T-cell (primary cell): ENCODE data around the gene FERMT1. TPM values are rescaled to one million over a fixed set of nuclear protein-coding genes. Genes with fewer than 3 reads are reported as not detected.

Source experiments
- ATAC-seq, 4 experiments: fragments of 200-7000 bp in 3 of 4; fragments of 150-1000 bp in 1 of 4; cut with Tn5 transposase; replicated peaks in 1 of 4; 1 replicate in 3 of 4; 2 replicates in 1 of 4; pipeline ENCODE4 v1.10.0; 2021; ENCODE audit warnings: moderate library complexity in 3 of 4, mild to moderate bottlenecking in 2 of 4, moderate number of reproducible peaks in 1 of 4
- CTCF ChIA-PET, 2 donors: fragments of 300-600 bp; sonication (Branson Sonifier 250); formaldehyde crosslinking; loops; one replicate each; lab custom pipeline; 2022; ENCODE audit warnings: antibody characterized with exemption in 2 of 2; lab: Charles Lee
- POLR2A ChIA-PET, 2 donors: fragments of 300-600 bp; sonication (Branson Sonifier 250); formaldehyde crosslinking; loops; one replicate each; lab custom pipeline; 2022; ENCODE audit warnings: antibody characterized with exemption in 2 of 2; lab: Charles Lee
- DNase-seq, 35 experiments: peaks; one replicate each; pipeline versions ENCODE4 v3.0.0 to v3.0.0-alpha.2; 2013 to 2023
- H3K27ac ChIP-seq: one replicate; pipeline ENCODE4 v1.5.1; 2013; ENCODE audit warnings: low read length
- H3K27me3 ChIP-seq, 2 experiments: replicated peaks in 1 of 2; 1 replicate in 1 of 2; 2 replicates in 1 of 2; pipeline versions ENCODE4 v1.6.1 to v1.7.0; 2013; ENCODE audit warnings: low read length in 1 of 2, mixed read lengths in 1 of 2; ENCODE audit not compliant: control insufficient read depth in 2 of 2, insufficient read depth in 2 of 2; ENCODE audit errors: extremely low read depth in 1 of 2
- H3K36me3 ChIP-seq, 2 donors: 1 replicate in 1 of 2; 2 replicates in 1 of 2; pipeline versions ENCODE4 v1.6.1 to v1.7.0; 2013; ENCODE audit warnings: low read length in 1 of 2; ENCODE audit not compliant: control insufficient read depth in 2 of 2, insufficient read depth in 1 of 2; ENCODE audit errors: extremely low read depth in 1 of 2
- H3K4me1 ChIP-seq, 2 experiments: 1 replicate in 1 of 2; 2 replicates in 1 of 2; pipeline versions ENCODE4 v1.6.1 to v1.7.0; 2013; ENCODE audit warnings: low read length in 2 of 2, mixed read lengths in 1 of 2; ENCODE audit not compliant: insufficient read depth in 2 of 2, control insufficient read depth in 1 of 2; ENCODE audit errors: extremely low read depth in 1 of 2
- H3K4me3 ChIP-seq, 2 donors: 1 replicate in 1 of 2; 2 replicates in 1 of 2; pipeline versions ENCODE4 v1.5.1 to v1.7.0; 2013; ENCODE audit warnings: mild to moderate bottlenecking in 2 of 2, low read length in 1 of 2, moderate library complexity in 1 of 2; ENCODE audit not compliant: control insufficient read depth in 1 of 2; ENCODE audit errors: extremely low read depth in 1 of 2
- H3K9me3 ChIP-seq: 2 replicates; pipeline ENCODE4 v1.7.0; 2013
- H3K27ac Mint-ChIP-seq, 2 donors: one replicate each; pipeline ENCODE4 v1.8.0; 2020 to 2021; ENCODE audit warnings: mild to moderate bottlenecking in 2 of 2, mixed read lengths in 2 of 2
- H3K27me3 Mint-ChIP-seq, 2 donors: one replicate each; pipeline ENCODE4 v1.8.0; 2021 to 2022; ENCODE audit warnings: mixed read lengths in 2 of 2
- H3K36me3 Mint-ChIP-seq: one replicate; pipeline ENCODE4 v1.8.0; 2021; ENCODE audit warnings: mixed read lengths
- H3K4me1 Mint-ChIP-seq, 3 donors: one replicate each; pipeline ENCODE4 v1.8.0; 2020 to 2022; ENCODE audit warnings: mixed read lengths in 3 of 3, mild to moderate bottlenecking in 1 of 3
- H3K4me3 Mint-ChIP-seq, 3 donors: one replicate each; pipeline ENCODE4 v1.8.0; 2020 to 2022; ENCODE audit warnings: mild to moderate bottlenecking in 3 of 3, mixed read lengths in 3 of 3, moderate library complexity in 3 of 3
- H3K9me3 Mint-ChIP-seq, 3 donors: one replicate each; pipeline ENCODE4 v1.8.0; 2020 to 2022; ENCODE audit warnings: mixed read lengths in 3 of 3
- WGBS: methylation state at CpG from one replicate; pipeline ENCODE4 v1.1.5; 2013; ENCODE audit warnings: missing lambda C conversion rate; ENCODE audit not compliant: insufficient coverage; 5-methylcytosine and 5-hydroxymethylcytosine counted together
- total RNA-seq, 35 experiments: library from RNA in 6 of 35; stranded (reverse) in 6 of 35; fragments of 120-200 nt in 1 of 35; gene quantifications; one replicate each; pipeline versions ENCODE4 v1.2.1 to v1.2.4 and lab custom pipeline; 2013 to 2026

FERMT1 gene
- total RNA-seq, 5 donors from 2014 or later (not counting 1 experiment from before 2014, with no cell fraction given), result 0.20 to 0.22 TPM; not detected in 3

GRCh38 chr20:6160736-6161135 is 37.9 kb upstream of the FERMT1 start:
- Histone ChIP-seq H3K27me3 (peaks cover 0 to 9% of the 10 kb centered on the region in 2 experiments), H3K4me1 (no peaks in the 10 kb centered on the region), H3K9me3 (no peaks in the 10 kb centered on the region), H3K27ac (no peak overlapping the region), H3K36me3 (no peaks in the 10 kb centered on the region), H3K4me3 (no peak overlapping the region)
- ChIA-PET CTCF (no interaction called here), POLR2A (no interaction called here)
- Mint-ChIP-seq H3K4me1 (no peaks in the 10 kb centered on the region), H3K36me3 (no peaks in the 10 kb centered on the region), H3K27ac (no peak overlapping the region), H3K4me3 (no peak overlapping the region), H3K9me3 (peaks cover 11 to 19% (median 19%) of the 10 kb centered on the region in 3 donors), H3K27me3 (peaks cover 25 to 26% of the 10 kb centered on the region in 2 donors)
- no peak for ATAC-seq
- no CpG with 5 or more reads among the region's 3 CpGs for WGBS
- DNase-seq, result no peak

- ATAC-seq (no peak), DNase-seq (no peak)
- Mint-ChIP-seq H3K4me1 (no peaks in the 10 kb centered on the region), H3K9me3 (peaks cover 11 to 19% (median 19%) of the 10 kb centered on the region in 3 donors), H3K36me3 (no peaks in the 10 kb centered on the region), H3K4me3 (no peak overlapping the region), H3K27ac (no peak overlapping the region), H3K27me3 (peaks cover 20 to 33% of the 10 kb centered on the region in 2 donors)
- no peaks in the 10 kb centered on the region for H3K36me3 ChIP-seq
- H3K4me3 ChIP-seq, result no peak overlapping the region
- H3K27me3 ChIP-seq, result peaks cover 0 to 9% of the 10 kb centered on the region in 2 experiments
- no peak overlapping the region for H3K27ac ChIP-seq
- CTCF ChIA-PET, result no interaction called here
- no peaks in the 10 kb centered on the region for H3K9me3 ChIP-seq
- 71% methylated on average over 2 of the region's 2 CpGs for WGBS
- no peaks in the 10 kb centered on the region for H3K4me1 ChIP-seq
- POLR2A ChIA-PET, result no interaction called here
These were observed 34.5 kb upstream of the FERMT1 start for GRCh38 chr20:6157345-6157744.

GRCh38 chr20:6152777-6153176 is 29.9 kb upstream of the FERMT1 start:
- H3K36me3 Mint-ChIP-seq, result no peaks in the 10 kb centered on the region
- H3K9me3 Mint-ChIP-seq, result peaks cover 11 to 19% (median 15%) of the 10 kb centered on the region in 3 donors
- no peak overlapping the region for H3K4me3 Mint-ChIP-seq
- ATAC-seq (no peak), DNase-seq (no peak)
- no peak overlapping the region for H3K4me3 ChIP-seq
- H3K27me3 ChIP-seq, result peaks cover 0 to 11% of the 10 kb centered on the region in 2 experiments
- ChIA-PET CTCF (no interaction called here), POLR2A (no interaction called here)
- no peaks in the 10 kb centered on the region for H3K36me3 ChIP-seq
- peaks cover 21 to 25% of the 10 kb centered on the region in 2 donors for H3K27me3 Mint-ChIP-seq
- H3K4me1 ChIP-seq, result no peaks in the 10 kb centered on the region
- H3K27ac ChIP-seq, result no peak overlapping the region
- 25% methylated on average over 1 of the region's 2 CpGs for WGBS
- no peaks in the 10 kb centered on the region for H3K4me1 Mint-ChIP-seq
- H3K9me3 ChIP-seq, result no peaks in the 10 kb centered on the region
- H3K27ac Mint-ChIP-seq, result no peak overlapping the region

GRCh38 chr20:6148073-6148472 is 25.2 kb upstream of the FERMT1 start:
- no peaks in the 10 kb centered on the region for H3K36me3 Mint-ChIP-seq
- DNase-seq (no peak), ATAC-seq (no peak)
- H3K4me3 ChIP-seq, result no peak overlapping the region
- peaks cover 18 to 20% of the 10 kb centered on the region in 2 donors for H3K27me3 Mint-ChIP-seq
- H3K27me3 ChIP-seq, result peaks cover 0 to 8% of the 10 kb centered on the region in 2 experiments
- H3K27ac ChIP-seq, result no peak overlapping the region
- no peaks in the 10 kb centered on the region for H3K4me1 ChIP-seq
- POLR2A ChIA-PET, result no interaction called here
- no peak overlapping the region for H3K27ac Mint-ChIP-seq
- no peak overlapping the region for H3K4me3 Mint-ChIP-seq
- 69% methylated on average over 4 of the region's 7 CpGs for WGBS
- CTCF ChIA-PET, result no interaction called here
- H3K9me3 ChIP-seq, result no peaks in the 10 kb centered on the region
- no peaks in the 10 kb centered on the region for H3K4me1 Mint-ChIP-seq
- no peaks in the 10 kb centered on the region for H3K36me3 ChIP-seq
- peaks cover 0 to 8% (median 0%) of the 10 kb centered on the region in 3 donors for H3K9me3 Mint-ChIP-seq

- H3K36me3 Mint-ChIP-seq, result no peaks in the 10 kb centered on the region
- Histone ChIP-seq H3K36me3 (no peaks in the 10 kb centered on the region), H3K27ac (no peak overlapping the region), H3K4me1 (no peaks in the 10 kb centered on the region), H3K9me3 (no peaks in the 10 kb centered on the region), H3K27me3 (peaks cover 0 to 8% of the 10 kb centered on the region in 2 experiments), H3K4me3 (no peak overlapping the region)
- POLR2A ChIA-PET, result no interaction called here
- no peak overlapping the region for H3K27ac Mint-ChIP-seq
- no peaks in the 10 kb centered on the region for H3K4me1 Mint-ChIP-seq
- no peak for ATAC-seq
- peaks cover 13 to 14% of the 10 kb centered on the region in 2 donors for H3K27me3 Mint-ChIP-seq
- no CpG with 5 or more reads among the region's 10 CpGs for WGBS
- H3K4me3 Mint-ChIP-seq, result no peak overlapping the region
- CTCF ChIA-PET, result no interaction called here
- peak in 19 of 35 experiments; percentile 4 to 70 (median 19) for DNase-seq
- peaks cover 0 to 4% (median 0%) of the 10 kb centered on the region in 3 donors for H3K9me3 Mint-ChIP-seq
These were observed 19.6 kb upstream of the FERMT1 start for GRCh38 chr20:6142348-6142993.

- no peaks in the 10 kb centered on the region for H3K36me3 ChIP-seq
- DNase-seq (no peak), ATAC-seq (no peak)
- H3K4me1 ChIP-seq, result no peaks in the 10 kb centered on the region
- Mint-ChIP-seq H3K4me3 (no peak overlapping the region), H3K4me1 (no peaks in the 10 kb centered on the region), H3K9me3 (peaks cover 0 to 4% (median 0%) of the 10 kb centered on the region in 3 donors), H3K27me3 (peaks cover 22 to 23% of the 10 kb centered on the region in 2 donors), H3K36me3 (no peaks in the 10 kb centered on the region), H3K27ac (no peak overlapping the region)
- peaks cover 0 to 8% of the 10 kb centered on the region in 2 experiments for H3K27me3 ChIP-seq
- no CpG with 5 or more reads among the region's 3 CpGs for WGBS
- H3K27ac ChIP-seq, result no peak overlapping the region
- ChIA-PET CTCF (interaction anchor here in 1 of 2 donors (0.9 kb wide), 1 partner anchor 10 kb away, joined by 3 read pairs; no protein-coding TSS in a partner anchor), POLR2A (no interaction called here)
- no peak overlapping the region for H3K4me3 ChIP-seq
- no peaks in the 10 kb centered on the region for H3K9me3 ChIP-seq
These were observed 18.1 kb upstream of the FERMT1 start for GRCh38 chr20:6140947-6141346.
